ENCODE results near the gene ARHGAP44. TPM values are rescaled to one million over a fixed set of nuclear protein-coding genes. Genes with fewer than 3 reads are reported as not detected.
A peak's percentile ranks its signal among the peaks of the same experiment; 100 is the strongest.

Gene ARHGAP44
- total and polyA plus RNA-seq, 2 experiments from 2014 or later = 5.8 to 16.4 TPM

DNA sequence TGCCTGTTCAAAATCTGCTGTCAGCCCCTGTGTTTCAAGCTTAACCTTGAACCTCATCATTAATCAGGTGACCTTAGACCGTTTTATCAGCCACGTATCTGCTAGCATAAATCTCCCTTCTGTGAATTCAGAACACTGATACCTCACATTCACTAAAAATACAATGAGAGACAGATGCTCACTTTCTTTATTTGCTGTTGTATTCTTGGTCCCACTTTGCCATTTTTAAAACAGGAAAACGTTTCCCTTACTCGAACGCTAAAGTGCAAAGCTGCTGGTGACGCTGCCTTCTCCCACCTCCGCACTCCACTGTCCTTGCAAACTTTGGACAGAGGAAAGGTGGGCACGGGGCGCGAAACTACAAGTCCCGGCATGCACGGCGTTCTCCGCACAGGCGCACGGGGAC, 220 bp upstream of the ARHGAP44 start:
- peak overlapping the region; percentile 98 for H2AFZ ChIP-seq
- DNase-seq (ENCODE audit: low spot score) = peak; percentile 89

More for the DNA sequence above, 220 bp upstream of the ARHGAP44 start:
- H3K36me3 Mint-ChIP-seq (ENCODE audit: low read depth) = no peaks in the 10 kb centered on the region
- H3K4me1 Mint-ChIP-seq = peaks cover 17% of the 10 kb centered on the region
- Histone ChIP-seq H3K36me3 (ENCODE audit: insufficient read depth) (no peaks in the 10 kb centered on the region), H3K27ac (ENCODE audit: low read depth) (no peak overlapping the region), H3K4me1 (ENCODE audit: insufficient read depth) (peaks cover 21% of the 10 kb centered on the region), H3K4me2 (peak overlapping the region; percentile 85), H4K20me1 (replicated peaks; ENCODE audit: insufficient read depth) (peaks cover 5% of the 10 kb centered on the region; the same call in 1 of the 2 replicates), H3K27me3 (ENCODE audit: insufficient read depth) (peaks cover 4% of the 10 kb centered on the region; the same call in 1 of the 2 replicates), H3K9me2 (ENCODE audit: insufficient read depth) (no peaks in the 10 kb centered on the region), H3K4me3 (peak overlapping the region; percentile 95), H3K79me2 (replicated peaks; ENCODE audit: insufficient read depth) (peaks cover 36% of the 10 kb centered on the region), H3F3A (replicated peaks; ENCODE audit: low read depth) (0 out of 2 replicates have a peak, but pooled peaks cover 7% of the 10 kb centered on the region)
- TF ChIP-seq, protein P1, sequence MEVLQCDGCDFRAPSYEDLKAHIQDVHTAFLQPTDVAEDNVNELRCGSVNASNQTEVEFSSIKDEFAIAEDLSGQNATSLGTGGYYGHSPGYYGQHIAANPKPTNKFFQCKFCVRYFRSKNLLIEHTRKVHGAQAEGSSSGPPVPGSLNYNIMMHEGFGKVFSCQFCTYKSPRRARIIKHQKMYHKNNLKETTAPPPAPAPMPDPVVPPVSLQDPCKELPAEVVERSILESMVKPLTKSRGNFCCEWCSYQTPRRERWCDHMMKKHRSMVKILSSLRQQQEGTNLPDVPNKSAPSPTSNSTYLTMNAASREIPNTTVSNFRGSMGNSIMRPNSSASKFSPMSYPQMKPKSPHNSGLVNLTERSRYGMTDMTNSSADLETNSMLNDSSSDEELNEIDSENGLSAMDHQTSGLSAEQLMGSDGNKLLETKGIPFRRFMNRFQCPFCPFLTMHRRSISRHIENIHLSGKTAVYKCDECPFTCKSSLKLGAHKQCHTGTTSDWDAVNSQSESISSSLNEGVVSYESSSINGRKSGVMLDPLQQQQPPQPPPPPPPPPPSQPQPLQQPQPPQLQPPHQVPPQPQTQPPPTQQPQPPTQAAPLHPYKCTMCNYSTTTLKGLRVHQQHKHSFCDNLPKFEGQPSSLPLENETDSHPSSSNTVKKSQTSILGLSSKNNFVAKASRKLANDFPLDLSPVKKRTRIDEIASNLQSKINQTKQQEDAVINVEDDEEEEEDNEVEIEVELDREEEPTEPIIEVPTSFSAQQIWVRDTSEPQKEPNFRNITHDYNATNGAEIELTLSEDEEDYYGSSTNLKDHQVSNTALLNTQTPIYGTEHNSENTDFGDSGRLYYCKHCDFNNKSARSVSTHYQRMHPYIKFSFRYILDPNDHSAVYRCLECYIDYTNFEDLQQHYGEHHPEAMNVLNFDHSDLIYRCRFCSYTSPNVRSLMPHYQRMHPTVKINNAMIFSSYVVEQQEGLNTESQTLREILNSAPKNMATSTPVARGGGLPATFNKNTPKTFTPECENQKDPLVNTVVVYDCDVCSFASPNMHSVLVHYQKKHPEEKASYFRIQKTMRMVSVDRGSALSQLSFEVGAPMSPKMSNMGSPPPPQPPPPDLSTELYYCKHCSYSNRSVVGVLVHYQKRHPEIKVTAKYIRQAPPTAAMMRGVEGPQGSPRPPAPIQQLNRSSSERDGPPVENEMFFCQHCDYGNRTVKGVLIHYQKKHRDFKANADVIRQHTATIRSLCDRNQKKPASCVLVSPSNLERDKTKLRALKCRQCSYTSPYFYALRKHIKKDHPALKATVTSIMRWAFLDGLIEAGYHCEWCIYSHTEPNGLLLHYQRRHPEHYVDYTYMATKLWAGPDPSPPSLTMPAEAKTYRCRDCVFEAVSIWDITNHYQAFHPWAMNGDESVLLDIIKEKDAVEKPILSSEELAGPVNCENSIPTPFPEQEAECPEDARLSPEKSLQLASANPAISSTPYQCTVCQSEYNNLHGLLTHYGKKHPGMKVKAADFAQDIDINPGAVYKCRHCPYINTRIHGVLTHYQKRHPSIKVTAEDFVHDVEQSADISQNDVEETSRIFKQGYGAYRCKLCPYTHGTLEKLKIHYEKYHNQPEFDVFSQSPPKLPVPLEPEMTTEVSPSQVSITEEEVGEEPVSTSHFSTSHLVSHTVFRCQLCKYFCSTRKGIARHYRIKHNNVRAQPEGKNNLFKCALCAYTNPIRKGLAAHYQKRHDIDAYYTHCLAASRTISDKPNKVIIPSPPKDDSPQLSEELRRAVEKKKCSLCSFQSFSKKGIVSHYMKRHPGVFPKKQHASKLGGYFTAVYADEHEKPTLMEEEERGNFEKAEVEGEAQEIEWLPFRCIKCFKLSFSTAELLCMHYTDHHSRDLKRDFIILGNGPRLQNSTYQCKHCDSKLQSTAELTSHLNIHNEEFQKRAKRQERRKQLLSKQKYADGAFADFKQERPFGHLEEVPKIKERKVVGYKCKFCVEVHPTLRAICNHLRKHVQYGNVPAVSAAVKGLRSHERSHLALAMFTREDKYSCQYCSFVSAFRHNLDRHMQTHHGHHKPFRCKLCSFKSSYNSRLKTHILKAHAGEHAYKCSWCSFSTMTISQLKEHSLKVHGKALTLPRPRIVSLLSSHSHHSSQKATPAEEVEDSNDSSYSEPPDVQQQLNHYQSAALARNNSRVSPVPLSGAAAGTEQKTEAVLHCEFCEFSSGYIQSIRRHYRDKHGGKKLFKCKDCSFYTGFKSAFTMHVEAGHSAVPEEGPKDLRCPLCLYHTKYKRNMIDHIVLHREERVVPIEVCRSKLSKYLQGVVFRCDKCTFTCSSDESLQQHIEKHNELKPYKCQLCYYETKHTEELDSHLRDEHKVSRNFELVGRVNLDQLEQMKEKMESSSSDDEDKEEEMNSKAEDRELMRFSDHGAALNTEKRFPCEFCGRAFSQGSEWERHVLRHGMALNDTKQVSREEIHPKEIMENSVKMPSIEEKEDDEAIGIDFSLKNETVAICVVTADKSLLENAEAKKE (CRISPR knock-in tag; IDR thresholded peaks at IDR 0.05) = no peak
- TF ChIP-seq, protein P2, sequence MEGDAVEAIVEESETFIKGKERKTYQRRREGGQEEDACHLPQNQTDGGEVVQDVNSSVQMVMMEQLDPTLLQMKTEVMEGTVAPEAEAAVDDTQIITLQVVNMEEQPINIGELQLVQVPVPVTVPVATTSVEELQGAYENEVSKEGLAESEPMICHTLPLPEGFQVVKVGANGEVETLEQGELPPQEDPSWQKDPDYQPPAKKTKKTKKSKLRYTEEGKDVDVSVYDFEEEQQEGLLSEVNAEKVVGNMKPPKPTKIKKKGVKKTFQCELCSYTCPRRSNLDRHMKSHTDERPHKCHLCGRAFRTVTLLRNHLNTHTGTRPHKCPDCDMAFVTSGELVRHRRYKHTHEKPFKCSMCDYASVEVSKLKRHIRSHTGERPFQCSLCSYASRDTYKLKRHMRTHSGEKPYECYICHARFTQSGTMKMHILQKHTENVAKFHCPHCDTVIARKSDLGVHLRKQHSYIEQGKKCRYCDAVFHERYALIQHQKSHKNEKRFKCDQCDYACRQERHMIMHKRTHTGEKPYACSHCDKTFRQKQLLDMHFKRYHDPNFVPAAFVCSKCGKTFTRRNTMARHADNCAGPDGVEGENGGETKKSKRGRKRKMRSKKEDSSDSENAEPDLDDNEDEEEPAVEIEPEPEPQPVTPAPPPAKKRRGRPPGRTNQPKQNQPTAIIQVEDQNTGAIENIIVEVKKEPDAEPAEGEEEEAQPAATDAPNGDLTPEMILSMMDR (conservative IDR thresholded peaks at IDR 0.05; ENCODE audit: low read depth in 2 of 2) = no peak
- TF ChIP-seq JUNB (IDR thresholded peaks at IDR 0.05; ENCODE audit: unreplicated experiment) (no peak), ZNF114 (CRISPR knock-in tag; IDR thresholded peaks at IDR 0.05) (no peak)
- TF ChIP-seq, protein P3, sequence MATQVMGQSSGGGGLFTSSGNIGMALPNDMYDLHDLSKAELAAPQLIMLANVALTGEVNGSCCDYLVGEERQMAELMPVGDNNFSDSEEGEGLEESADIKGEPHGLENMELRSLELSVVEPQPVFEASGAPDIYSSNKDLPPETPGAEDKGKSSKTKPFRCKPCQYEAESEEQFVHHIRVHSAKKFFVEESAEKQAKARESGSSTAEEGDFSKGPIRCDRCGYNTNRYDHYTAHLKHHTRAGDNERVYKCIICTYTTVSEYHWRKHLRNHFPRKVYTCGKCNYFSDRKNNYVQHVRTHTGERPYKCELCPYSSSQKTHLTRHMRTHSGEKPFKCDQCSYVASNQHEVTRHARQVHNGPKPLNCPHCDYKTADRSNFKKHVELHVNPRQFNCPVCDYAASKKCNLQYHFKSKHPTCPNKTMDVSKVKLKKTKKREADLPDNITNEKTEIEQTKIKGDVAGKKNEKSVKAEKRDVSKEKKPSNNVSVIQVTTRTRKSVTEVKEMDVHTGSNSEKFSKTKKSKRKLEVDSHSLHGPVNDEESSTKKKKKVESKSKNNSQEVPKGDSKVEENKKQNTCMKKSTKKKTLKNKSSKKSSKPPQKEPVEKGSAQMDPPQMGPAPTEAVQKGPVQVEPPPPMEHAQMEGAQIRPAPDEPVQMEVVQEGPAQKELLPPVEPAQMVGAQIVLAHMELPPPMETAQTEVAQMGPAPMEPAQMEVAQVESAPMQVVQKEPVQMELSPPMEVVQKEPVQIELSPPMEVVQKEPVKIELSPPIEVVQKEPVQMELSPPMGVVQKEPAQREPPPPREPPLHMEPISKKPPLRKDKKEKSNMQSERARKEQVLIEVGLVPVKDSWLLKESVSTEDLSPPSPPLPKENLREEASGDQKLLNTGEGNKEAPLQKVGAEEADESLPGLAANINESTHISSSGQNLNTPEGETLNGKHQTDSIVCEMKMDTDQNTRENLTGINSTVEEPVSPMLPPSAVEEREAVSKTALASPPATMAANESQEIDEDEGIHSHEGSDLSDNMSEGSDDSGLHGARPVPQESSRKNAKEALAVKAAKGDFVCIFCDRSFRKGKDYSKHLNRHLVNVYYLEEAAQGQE (IDR thresholded peaks at IDR 0.05; ENCODE audit: unreplicated experiment) = peak; percentile 32
- H3K27ac Mint-ChIP-seq = no peak overlapping the region
- peaks cover 14% of the 10 kb centered on the region for H3K27me3 Mint-ChIP-seq (ENCODE audit: insufficient read depth, low read depth, poor library complexity)
- H3K9me3 Mint-ChIP-seq = peaks cover 3% of the 10 kb centered on the region; the same call in 2 of the 3 replicates
- peak overlapping the region; percentile 95 for H3K4me3 Mint-ChIP-seq
- no peak for ATAC-seq

Measured in GM23338 (cell line).